ENCODE results near the gene TRAT1.
"Not testable (repeated sequence)": the region's sequence is repeated elsewhere in the genome, so short reads cannot be mapped to it uniquely, and the experiment has no call there.

TRAT1 gene, protein sequence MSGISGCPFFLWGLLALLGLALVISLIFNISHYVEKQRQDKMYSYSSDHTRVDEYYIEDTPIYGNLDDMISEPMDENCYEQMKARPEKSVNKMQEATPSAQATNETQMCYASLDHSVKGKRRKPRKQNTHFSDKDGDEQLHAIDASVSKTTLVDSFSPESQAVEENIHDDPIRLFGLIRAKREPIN

DNA sequence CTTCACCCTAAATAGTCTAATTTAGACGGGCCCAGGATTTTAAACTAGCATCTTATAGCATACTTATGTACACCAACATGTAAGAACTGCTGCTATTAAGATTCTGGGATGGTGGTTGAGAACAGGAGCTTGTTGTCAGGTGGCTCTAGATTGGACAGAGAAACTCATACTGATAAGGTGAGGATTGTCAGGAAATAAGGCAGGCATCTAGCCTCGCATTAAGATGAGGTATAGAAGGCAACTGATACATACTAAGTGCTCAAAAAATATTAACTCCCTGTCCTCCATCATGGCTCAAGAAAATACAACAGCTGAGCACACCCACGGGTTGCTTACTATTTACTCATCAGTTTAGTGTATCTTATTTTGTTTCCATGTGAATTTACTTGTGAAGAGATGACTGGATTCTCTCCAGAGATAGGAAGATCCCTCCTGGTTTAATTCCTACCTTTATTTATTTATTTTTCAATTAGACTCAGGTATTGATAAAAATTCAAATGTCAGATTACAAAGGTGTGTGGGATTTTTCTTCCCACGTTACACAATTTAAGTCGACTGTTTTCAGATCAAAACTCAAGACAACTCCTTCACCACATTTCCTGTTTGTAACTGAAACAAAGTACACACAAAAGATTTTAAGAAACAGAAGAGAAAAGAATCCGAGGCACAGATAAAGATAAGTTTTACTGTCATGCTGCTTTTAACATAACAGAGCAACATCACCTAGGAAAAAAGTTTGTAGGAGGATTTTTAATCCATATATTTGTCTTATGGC is at the start of gene TRAT1:
Gene TRAT1, plus strand, starts transcription at position 664 of the 775 bp plus-strand sequence. CDS start 142 bp downstream, outside the sequence.
- no peak for DNase-seq

DNA sequence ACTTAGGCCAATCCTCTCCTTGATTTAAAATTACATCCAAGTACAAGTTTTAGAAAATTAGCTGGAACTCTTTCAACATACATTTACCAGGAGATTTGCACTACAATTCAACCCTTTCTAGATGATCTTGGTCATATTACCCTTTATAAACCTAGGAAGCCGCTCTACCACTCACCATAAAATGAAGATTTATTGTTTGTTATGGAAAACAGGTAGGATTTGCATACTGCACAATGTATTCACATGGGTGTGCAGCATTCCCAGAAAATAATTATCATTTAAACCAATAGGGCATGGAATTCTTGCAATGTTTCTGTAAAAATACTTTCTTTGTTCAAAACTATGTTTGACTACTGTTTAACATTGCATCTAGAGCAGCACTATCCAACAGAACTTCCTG is 46.9 kb upstream of the TRAT1 start:
- no peak for DNase-seq

DNA sequence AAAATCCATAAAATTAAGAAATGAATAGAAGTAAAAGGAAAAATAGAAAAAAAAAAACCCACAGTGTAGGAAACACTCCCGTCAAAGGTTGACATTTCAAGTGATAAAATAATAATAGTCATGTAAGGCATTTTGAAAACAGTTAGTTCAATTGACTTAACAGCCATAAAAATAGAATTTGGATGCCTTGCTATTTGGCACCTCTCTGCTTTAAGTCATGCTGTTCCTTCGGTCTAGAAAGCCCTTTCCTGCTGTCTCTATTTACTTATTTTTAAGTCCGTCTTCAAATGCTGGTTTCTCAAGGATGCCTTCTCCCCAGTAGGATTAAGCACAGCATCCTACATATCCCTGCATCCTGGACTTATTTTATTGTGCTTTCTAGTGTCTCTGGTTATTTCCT is 43.1 kb upstream of the TRAT1 start:
- DNase-seq: no peak

DNA sequence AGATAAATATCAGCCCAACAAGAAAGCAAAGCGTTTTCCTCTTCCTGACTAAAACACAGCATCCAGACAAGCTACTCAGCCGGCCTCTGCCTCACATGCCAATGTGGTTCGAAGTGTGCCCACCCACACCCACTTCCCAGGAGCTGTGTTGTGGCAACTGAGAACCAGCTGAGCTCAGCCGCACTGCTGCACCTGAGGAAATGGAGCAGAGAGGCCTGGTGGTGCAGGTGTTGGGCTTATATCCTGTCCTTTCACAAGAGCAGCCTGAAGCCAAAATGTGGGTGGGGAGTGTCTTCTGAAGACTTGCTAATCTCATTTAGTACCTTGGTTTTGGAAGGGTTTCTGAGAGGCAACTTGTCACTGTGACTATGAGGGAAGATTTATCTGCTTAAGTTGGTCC is 42.4 kb upstream of the TRAT1 start:
- DNase-seq: peak; percentile 11 to 13

DNA sequence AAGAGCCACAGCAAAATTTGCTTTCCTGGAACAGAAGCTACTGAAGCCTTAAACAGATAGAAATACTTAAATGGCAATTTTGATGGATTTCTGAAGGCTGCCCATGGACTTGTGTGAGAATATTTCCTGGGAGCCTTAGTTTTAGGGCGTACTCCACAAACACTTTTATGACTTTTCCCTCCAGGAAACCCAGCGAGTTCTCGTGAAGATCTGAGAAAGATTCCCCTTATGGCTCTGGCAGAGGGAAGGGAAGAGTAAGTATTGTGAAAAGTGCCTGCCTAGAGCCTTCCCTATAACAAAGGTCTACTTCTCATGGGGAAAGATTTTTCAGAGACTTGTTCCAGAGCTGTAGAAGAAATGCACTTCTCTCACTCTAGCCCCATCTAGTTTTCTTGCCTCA is 31.1 kb upstream of the TRAT1 start:
- DNase-seq: no peak

DNA sequence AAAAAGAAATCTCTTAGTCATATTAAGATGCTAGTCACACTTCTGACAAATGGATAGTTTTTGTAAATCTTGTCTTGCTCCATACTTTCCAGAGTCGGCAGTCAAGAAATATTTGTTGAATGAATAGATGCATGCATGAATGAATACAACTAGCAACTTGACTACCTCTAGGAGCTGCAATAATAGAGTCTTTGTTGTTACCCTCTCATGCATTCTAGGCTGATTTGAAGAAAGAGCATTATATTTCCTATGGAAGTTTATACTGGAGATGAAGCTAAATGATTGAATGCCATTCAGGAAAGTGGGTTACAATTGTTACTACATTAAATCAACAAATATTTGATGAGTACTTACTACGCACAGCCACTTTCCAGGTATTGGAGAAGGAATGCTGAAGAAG is 18.1 kb upstream of the TRAT1 start:
- no peak for DNase-seq

DNA sequence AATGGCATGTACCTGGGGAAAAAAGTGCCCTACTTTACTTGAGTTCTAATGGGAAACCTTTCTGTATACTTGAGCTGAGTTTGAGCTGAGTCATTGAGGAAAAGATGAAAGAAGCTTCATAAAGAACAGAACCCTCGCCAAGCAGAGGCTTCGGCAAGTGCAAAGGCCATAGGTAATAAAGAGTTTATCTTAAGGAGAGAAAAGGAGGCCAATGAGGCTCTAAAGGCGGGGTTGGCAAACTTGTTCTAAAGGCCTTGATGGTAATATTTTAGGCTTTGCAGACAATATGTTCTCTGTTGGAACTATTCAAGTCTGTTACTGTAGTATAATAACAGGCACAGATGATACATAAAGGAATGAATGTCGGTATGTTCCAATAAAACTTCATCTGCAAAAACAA is 17.6 kb upstream of the TRAT1 start:
- DNase-seq: no peak

DNA sequence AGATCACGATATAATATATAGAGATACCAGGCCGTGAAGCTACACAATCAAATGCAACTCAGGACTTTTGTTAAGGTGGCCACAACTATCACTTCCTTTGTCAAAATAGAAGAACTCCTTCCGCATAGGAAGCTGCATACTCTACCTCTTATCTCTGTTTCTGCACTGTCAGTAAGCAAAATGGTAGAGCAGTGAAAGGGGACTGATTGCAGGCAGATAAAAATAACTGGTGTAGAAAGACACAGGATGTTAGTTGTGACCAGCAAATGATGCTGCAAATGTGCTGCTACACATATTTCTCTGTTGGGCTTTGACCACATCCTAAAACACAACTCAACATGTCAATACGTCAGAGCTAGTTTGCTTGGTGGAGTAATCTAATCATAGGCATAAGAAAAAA is 16.3 kb upstream of the TRAT1 start:
- no peak for DNase-seq

DNA sequence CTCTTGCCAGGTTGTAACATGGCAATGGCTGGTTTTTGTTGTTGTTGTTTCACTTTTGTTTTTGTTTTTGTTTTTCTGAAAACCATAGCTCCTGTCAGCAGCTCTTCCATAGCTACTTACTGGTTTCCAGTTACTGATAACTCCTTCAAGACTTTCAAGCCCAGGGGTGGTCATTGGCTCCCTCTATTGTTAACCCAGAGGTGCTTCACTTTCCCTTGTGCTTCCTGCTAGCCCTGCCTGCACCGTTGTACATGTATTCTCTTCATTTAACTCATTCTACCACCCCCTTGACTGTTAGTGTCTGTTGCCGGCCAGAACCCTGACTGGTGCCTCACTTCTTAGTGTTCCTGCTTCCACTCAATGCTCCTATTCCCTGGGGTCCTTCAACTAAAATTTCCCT is 4.2 kb upstream of the TRAT1 start:
- DNase-seq: peak; percentile 38 to 43

DNA sequence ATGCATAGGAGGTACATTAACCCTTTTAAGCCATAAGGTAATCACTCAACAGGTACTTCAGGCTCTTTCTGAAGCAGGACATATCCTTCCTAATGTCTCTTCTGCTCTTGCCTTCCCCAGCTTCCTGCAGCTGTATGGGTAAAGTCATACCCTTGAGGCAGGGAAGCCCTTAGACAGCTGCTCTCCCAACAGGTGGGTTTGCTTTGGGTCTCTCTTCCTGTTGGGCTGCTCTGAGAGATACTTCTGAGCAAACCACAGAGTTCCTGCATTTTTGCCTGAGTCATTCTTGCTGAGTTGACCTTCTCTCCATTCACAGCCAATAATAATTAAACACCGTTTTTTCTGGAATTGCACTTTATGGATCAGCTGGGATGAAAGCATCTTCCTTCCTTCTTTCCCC is 2.0 kb upstream of the TRAT1 start:
- DNase-seq: no peak

DNA sequence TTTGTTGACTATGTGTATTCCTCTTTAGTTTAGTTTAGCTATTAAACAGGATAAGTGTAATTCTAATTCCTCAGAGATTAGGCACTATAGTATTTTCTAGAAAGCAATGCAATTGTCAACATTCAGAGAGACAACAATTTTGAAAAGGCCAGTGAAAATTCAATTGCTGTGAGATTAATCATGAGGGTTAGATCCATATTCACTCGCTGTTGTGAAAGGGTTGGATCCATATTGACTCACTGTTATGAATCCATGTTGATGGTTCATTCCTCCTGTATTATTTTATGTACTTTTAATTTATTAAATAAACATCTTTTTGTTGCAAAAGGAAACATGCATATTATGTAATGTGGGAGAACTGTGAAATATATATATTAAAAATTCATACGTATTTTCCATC is 641 bp downstream of the TRAT1 start:
- DNase-seq: no peak

DNA sequence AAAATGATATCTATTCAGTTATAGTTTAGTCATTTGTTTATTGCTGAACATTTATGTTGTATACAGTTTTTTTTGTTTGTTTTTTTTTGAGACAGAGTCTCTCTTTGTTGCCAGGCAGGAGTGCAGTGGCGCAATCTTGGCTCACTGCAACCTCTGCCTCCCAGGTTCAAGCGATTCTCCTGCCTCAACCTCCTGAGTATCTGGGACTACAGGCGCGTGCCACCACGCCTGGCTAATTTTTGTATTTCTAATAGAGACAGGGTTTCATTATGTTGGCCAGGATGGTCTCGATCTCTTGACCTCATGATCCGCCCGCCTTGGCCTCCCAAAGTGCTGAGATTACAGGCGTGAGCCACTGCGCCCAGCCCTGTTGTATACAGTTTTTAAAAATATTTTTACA is 1.2 kb downstream of the TRAT1 start:
- not testable (repeated sequence) for DNase-seq

DNA sequence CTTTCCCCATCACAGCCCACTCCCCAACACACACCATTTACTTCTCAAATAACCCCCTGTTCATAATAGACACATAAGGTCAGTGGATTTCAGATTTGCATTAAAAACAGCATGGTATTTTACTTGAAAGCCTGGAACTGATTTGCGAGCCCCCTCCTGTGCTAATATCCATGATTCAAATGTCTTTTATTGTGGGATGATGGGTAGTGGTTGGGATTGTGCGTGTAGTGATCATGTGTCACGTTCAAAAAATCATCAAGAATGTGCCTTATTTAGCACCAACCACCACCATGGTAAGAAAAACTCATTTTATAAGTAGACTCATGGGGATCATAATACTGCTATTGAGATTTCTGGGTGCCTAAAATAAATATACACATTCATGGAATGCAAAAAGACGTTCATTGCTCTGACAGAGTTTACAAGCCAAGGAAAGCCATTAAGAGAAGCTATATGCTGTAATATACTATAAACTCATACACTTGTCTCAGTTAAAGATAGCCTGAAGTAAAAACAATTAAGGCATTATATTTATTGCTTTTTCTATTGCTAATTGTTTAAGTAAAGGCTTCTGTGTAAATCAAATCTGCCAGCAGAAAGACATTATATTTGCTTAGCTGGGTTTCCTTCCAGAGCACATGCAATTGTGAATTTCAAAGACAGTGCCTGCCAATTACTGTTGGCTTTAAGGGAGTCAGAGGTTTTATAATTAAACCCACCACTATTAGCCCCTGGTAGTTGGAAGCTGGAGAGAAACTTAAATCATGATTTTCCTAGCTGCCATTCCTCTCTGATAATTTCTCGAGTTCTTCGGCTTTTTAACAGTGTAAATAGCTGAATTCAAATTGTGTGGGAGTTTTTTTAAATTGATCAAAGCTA is 4.0 kb downstream of the TRAT1 start:
- no peak for DNase-seq

DNA sequence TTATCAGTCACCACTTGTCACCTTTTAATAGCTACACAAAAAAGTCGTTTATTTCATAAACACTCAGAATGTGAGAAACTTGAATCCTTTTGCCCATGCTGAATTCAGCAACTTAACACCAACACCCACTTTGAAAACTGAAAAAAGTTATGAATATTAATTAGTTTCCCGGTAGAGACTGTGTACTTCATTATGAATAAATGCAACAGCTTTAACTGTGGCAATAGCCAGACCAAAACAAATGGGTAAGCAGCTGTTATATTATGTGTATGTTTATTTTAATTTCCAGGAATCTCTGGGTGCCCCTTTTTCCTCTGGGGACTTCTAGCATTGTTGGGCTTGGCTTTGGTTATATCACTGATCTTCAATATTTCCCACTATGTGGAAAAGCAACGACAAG is 7.8 kb downstream of the TRAT1 start:
- no peak for DNase-seq

DNA sequence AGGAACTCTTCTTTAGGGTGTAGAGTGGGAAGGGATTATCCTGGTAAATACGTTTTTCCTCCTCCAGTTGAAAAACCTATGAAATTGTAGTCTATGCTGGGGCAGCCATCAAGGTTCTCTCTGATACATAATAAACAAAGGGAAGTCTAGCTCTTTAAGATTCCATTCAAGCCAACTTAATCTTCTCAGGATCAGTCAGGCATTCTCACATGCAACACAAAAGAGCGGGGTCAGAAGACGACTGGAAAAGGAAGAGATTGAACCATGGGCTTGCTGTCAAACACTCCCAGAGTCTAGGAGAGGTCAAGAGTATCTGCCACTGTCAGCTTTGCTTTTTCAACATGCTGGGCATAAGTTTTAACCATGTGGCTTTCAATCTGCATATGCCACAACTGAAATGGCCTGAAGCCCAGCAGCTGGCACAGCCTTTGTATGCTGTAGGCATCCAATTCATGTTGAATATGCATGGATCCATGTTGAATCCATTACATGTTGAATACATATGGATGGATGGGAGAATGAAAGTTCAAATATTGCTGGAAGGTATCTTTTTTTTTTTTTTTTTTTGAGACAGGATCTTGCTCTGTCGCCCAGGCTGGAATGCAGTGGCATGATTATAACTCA is 8.5 kb downstream of the TRAT1 start:
- no peak for DNase-seq

DNA sequence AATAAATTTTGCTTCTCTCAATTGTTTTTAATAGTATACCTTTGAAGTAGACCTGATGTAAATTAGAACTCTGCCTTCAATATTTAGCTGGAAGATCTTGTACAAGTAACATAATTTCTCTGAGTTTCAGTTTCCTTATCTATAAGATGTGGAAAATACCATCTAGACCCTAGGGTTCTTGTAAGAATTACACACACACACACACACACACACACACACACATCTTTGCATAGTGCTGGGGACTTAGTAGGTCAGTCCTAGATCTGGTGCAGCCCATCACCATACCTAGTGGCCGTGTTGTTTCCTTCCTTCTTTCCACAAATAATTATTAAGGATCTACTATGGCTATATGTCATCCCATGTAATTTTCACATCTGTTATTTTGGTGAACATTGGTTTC is 11.0 kb downstream of the TRAT1 start:
- DNase-seq: no peak

DNA sequence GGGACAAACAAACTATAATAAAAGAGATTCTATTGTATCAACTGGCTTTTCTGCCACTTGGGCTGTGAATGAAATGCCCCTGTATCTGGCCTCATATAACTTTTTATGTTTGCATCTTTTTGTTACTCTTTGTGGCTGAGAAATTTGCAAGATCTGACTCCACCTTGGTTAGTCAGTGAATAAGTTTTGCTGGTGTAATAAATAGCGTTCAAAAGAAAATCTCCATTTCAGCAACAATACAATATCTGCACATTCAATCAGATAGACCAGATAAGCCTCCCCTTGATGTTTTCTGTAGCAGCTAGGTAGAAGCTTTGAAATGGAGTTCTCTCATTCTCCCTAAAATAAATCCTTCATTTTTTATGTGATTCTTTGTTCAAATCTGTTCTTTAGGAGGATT is 12.0 kb downstream of the TRAT1 start:
- no peak for DNase-seq

DNA sequence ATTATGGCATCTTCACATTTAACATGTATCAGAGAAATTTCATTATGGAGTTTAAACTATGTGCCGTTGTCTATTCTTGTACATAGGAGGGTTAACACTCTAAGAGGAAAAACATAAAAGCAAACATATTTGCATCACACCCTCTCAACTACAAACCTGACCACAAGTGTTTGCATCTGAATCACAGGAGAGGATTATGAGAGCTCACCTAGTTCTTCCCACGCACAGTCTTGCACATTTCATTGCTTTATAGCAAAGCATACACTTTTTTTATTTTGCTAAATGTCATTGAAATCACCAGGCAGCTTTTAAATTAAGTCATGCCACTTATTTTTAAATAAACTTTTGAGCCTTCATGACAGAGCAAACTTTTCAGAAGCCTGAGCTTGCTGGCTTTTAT is 12.5 kb downstream of the TRAT1 start:
- peak in 1 of 2 experiments; percentile 32 for DNase-seq

DNA sequence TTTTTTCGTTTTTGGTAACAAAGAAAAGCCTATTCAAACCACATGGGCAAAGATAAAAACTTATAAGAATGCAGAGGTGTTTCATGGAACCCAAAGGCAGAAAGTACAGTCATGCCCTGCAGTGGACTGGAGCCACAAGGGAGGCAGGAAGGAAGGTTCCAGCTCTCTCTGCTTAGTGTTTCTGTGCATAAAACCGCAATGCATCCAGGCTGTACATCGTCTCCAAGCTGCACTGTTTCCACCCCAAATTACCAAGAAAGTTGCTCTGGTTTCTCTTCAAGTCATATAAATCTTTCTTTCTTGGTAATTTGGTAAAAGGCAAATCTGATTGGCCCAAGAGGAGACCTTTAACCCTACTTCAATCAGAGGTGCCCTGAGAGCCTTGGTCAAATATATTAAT is 15.8 kb downstream of the TRAT1 start:
- peak; percentile 46 to 52 for DNase-seq

DNA sequence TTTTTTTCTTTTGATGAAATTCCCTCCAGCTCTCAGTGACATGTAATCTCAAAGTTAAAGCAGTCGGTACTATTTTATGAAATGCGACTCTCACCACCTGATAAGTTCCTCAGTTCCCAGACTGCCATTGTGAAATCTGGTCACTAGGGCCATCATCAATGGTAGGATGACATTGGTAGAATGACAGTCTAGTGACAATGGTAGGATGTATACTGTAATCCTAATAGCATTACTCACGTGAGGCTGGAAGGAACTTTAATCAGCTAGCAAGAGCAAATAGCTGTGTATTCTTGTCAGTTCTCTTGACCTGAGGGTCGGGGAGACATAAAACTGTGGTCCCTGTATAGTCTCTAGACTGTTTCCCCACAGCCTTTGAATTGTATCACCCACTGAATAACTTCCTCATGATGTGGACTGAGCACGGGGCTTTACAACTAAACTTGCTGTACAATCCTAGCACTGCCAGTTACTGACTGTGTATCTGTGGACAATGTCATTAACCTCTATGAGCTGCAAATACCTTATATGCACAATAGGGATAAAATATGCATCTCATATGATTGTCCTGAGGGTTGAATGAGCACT is 23.2 kb downstream of the TRAT1 start:
- no peak for DNase-seq

DNA sequence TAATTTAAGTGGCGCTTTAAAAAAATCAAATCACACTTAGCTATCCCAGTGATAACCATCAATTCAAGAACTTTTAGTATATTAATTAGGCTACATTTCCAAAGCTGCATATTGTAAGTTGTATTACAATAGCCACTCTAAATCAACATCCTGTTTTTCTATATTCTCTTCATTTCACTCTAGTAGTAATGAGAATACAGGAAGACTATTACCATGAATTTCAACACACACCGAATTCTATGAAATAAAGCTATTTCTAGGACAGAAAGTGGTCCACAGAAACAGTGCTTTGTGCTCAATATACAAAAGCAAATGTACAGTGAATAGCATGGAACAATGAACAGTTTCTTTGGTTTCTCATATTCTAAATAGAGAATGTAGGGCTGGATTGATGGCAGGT is 24.6 kb downstream of the TRAT1 start:
- DNase-seq: no peak

DNA sequence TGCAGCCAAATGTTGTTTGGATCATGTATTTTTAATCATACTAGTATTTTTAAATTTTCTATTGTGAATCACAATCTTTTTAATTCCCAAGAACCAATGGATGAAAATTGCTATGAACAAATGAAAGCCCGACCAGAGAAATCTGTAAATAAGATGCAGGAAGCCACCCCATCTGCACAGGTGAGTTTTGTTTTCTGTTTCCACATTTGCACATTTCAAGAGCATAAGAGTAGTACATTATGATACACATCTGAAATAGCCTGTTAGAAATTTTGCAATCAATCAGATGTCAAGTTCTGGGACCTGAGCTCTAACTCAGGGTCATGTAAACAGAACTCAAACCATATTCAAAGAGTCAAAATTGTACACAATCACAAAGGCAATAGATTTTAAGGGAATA is 26.5 kb downstream of the TRAT1 start:
- no peak for DNase-seq

DNA sequence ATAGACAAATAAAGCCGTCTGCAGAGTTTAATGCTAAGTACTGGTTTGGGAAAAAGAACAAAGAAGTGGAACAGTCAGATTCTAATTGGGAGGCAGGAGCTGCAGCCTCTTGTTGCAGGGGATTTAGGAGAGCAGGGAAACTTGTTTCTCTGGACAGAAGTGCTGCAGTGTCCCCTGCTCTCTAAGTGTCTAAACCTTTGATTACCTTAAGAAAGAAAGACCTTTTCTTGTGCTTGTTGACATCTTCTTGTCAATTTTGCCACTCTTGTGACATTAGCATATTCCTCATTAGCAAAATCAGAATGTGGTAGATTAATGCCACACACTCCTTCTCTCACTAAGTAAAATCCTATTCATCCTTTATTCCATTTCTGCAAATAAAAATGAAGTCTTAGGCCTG is 38.8 kb downstream of the TRAT1 start:
- DNase-seq: no peak

Measured in activated CD4-positive, alpha-beta T cell treated with anti-CD3 and anti-CD28 coated beads, Interleukin-2, amount 50 U/mL, for 4 hours (primary cell).